Stimulated activated CD8-positive, alpha-beta memory T cell treated with anti-CD3 and anti-CD28 coated beads, Interleukin-2, amount 100 ng/mL, for 1 hour (primary cell): ENCODE results near the gene NEK10.

Experiments used
- DNase-seq, 2 donors: peaks; one replicate each; pipeline ENCODE4 v3.0.0-alpha.2; 2020; ENCODE audit warnings: low read depth in 2 of 2

The NEK10 gene

DNA sequence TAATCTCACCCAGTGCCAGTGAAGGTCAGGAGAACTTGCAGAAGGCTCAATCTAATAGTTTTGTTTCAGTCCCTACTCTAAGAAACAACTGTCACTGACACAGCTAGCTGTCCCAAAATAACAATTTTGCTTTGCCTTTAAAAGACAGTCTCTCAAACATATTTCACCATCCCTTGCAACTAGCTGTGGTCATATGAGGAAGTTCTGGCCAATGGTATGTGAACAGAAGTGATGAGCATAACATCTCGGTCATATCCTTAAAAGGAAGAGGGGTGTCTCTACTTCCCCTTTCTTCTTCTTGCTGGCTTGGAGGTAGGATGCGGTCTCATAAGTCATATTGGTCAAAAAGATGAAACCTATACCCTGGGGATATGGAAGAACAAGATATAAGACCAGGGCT lies 198.1 kb downstream of the NEK10 start:
- DNase-seq, result no peak

DNA sequence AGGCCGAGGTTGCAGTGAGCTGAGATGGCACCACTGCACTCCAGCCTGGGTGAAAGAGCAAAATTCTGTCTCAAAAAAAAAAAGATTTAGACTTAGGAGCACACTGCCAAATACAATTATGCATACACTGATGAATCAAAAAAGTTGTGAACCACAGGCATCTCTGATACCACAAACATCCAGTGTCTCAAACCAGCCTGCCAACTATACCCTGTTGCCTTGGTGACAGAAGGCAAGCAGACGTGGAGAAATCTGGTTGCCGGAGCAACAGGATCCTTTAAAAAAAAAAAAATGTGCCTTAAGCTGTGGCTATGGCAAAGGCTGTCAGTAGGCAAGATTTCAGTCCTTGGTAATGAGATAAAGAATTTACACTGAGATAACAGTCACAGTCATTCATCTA lies 202.3 kb downstream of the NEK10 start:
- no peak for DNase-seq

DNA sequence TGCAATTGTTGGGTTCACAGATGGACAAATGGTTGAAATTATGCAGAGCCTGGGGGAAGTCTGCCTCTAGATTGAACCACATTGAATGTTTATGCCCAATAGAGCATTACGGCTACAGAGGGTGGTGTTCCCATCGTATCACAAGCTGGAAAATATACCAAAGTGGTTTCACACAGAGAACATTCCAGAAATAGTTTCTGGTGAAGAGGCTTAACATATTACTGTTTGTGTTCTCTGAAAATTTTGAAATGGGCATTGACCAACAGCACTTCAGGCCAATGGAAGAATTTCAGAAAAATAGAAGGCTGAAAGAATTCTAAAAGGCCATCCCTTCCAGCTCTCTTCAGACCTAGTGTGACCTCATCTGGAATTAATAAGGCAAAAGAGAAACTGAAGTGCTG lies 203.9 kb downstream of the NEK10 start:
- no peak for DNase-seq

DNA sequence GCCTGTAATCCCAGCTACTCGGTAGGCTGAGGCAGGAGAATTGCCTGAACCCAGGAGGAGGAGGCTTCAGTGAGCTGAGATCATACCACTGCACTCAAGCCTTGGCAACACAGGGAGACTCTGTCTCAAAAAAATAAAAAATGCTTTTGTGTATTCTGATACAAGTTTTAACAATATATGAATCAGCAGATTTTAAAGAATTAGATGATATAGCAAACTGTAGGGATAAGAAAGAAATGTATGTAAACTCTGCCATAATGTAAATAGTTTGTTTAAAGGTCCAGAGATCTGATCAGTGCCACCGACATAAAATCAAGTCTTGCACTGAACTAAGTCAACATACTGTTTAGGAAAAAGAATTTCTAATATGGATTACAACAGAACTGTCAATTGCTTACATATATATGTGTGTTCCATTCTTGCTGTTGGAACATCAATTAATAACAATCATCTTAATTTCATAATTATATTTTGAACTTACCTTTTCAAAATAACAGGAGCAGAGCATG lies 208.3 kb downstream of the NEK10 start:
- DNase-seq, result no peak

DNA sequence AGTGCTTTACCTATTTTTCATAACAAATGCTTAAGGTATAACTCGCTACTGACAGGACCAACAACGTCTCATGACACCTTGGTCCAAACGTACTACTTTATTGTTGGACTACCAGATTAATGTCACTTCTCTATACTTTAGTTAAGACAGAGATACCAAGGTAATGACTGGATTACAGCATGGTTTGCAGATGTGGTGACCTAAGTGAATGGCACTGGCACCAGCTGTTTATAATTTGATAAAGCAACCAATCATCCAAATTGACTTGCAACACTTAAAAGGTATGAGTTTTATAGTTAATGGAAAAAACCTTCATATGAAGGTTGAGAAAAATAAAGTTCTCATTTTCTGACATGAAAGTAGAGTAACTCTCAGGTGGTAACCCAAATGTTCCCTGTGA lies 209.0 kb downstream of the NEK10 start:
- no peak for DNase-seq

DNA sequence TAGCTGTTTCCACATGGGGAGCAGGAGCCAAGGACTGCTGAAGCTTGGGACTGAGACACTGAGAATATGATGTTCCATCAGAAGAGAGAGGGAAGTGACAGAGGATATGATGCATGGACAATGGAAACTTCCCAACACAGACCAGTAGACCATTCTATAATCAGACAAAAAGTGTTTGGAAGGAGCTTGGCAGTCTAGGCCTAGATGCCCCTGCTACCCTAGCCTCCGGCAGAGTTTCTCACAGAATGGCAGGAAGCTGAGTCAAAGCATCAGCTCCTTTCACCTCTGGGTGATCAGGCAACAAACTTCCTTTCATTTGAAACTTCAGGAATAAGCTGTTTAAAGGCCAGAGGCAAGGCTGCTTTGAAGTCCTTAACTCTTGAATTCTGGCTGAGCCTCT lies 222.0 kb downstream of the NEK10 start:
- DNase-seq, result no peak

DNA sequence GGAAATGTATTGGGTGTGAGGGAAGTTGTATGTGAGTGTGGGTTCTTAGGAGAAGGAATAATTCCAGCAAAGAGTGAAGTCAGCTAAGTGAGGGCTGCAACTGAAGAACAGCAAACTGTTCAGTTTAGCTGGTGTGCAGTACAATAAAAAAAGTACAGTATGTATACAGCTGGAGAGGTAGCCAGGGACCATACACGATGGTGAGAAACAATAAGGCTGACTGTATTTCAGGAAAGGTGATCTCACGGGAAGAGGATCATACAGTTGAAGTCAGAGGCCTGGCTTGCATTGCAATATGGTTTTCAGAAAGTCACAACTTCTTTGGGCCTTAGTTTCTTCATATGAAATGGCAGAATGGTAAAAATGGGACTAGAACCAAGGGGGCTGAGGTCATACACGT lies 222.4 kb downstream of the NEK10 start:
- DNase-seq, result no peak

GRCh38 chr3:27145719-27146118 lies 223.5 kb downstream of the NEK10 start:
- DNase-seq, result no peak

GRCh38 chr3:27141668-27142067 lies 227.5 kb downstream of the NEK10 start:
- no peak for DNase-seq

- DNase-seq, result no peak
These were observed 230.6 kb downstream of the NEK10 start for GRCh38 chr3:27138562-27138961.

- DNase-seq, result no peak
These were observed 231.2 kb downstream of the NEK10 start for GRCh38 chr3:27138005-27138404.

DNA sequence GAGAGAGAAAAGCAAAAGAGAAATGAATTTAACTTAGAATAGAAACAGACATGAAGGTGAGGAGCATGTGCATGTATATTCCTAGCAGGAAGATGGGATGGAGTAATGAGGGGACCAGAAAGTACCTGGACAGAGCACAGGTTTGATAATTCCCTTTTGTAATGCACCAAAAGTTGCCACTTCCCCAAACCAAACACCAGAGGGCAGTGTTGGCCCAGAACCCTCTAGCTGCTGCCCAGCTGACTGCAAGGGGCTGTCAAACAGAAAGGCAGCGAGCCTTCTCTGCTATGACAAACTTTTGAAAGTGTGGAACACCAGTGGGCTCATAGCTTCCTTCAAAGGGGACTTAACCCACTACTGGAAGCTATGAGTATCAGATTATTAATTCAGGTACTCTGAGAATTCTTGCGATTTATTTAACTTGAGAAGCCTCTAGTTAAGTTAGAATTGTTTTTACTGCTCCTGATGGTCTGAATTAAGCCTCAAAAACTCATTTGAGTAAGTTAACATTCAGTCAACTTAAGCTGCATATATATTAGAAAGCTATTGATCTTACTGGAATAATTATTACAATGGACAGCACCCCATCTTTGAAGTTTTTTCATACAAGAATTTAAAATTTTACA lies 234.9 kb downstream of the NEK10 start:
- DNase-seq, result peak; percentile 29 to 36

DNA sequence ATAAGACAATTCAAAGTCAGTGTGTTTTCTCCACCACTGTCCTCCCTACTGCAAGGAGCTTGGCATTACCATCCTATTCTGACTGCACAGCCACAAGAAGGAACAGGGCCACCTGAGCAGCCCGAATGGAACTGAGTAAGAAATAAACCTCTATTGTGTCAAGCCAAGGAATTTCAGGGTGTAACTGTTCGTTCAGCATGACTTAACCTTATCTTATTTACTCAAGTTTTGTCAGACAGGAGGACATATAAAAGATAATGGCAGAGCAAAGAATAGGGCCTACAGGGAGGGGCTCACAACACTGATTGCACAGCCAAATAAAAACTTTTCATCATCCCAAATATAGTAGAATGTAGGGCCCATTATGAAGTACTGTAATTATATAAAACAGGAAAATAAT lies 236.1 kb downstream of the NEK10 start:
- no peak for DNase-seq

GRCh38 chr3:27130796-27131195 lies 238.4 kb downstream of the NEK10 start:
- no peak for DNase-seq

- DNase-seq, result no peak
These were observed 241.3 kb downstream of the NEK10 start for GRCh38 chr3:27127879-27128278.

GRCh38 chr3:27127195-27127594 lies 242.0 kb downstream of the NEK10 start:
- DNase-seq, result no peak

- DNase-seq, result no peak
These were observed 243.2 kb downstream of the NEK10 start for GRCh38 chr3:27125821-27126501.

GRCh38 chr3:27119639-27120038 lies 249.5 kb downstream of the NEK10 start:
- no peak for DNase-seq

DNA sequence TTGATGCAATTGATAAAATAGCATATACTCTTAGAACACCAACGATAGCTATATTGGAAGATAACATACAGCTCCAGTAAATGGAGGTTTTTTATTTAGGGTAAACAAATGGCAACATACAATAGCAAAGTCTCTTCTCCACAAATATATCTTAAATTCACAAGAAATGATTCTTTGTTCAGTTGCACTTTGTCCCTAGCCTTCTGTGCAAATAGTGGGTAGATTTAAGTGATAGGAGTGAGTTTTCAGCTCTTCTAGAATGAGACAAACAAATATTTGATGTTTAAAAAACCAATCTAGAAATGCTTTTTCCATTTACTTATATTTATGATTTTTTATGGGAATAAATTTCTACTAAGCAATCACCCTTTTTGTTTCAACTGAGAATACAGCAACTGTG lies 253.8 kb downstream of the NEK10 start:
- no peak for DNase-seq

- no peak for DNase-seq
These were observed 254.5 kb downstream of the NEK10 start for GRCh38 chr3:27114684-27115083.

DNA sequence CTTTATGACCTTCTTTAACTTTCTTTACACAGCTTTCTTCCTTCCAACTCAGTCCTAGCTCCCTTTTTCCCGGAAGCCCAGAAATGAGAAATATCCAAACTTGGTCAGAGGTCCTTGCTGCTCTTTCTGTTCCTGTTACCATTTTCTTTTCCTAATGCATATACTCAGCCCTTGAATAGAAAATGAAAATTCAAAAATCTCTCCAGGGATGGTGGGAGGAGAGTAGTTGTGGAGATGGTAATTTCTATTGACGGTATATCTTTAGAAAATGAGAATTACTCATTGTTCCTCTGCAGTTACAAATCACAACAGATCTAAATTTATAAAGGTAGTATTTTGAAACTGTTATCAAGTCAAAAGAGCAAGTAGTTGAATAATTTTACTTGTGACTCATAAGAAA lies 255.1 kb downstream of the NEK10 start:
- DNase-seq, result no peak

DNA sequence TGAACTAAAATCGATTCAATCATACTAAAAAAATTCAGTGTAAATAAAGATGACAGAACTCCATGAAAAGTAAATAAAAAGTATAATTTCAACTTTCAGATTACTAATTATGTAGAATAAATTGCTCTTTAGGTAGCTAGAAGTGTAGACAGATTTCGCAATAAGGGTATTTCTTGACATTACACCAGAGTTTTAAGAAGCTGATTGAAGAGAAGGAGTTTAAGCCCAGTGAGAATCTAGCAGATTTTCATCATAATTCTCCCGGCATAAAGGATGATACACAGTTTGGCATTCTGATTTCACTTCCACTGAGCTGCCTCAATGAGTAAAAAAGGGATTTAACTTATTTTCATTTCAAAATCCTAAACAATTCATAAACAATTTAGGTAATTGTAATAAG lies 259.2 kb downstream of the NEK10 start:
- DNase-seq, result no peak

DNA sequence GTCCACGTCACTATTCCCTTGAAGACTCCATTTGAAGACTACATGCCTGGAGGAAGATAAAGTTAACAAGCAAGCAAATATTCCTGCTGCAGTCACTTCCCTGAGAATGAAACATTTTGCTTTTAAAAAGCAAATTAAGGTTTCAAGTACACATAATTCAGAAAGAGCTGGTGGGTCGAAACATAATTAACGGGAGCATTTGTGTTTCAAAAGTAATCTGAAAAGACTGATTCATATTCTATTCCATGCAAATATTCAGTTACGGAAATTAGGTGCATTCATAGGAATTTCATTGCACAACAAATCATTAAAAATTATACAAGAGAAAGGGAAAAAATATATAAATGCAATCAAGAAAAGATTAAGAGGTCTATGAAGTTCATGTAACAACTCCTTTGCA lies 260.9 kb downstream of the NEK10 start:
- no peak for DNase-seq

- no peak for DNase-seq
These were observed 263.3 kb downstream of the NEK10 start for GRCh38 chr3:27105904-27106303.
